Inflammatory macrophage treated with lipopolysaccharide for 4 hours (primary cell): ENCODE measurements around the gene CCDC158.
"Not testable (repeated sequence)": the region's sequence is repeated elsewhere in the genome, so short reads cannot be mapped to it uniquely, and the experiment has no call there.

ENCODE experiments used
- DNase-seq: peaks from one replicate; pipeline ENCODE4 v3.0.0-alpha.2; 2020

Gene CCDC158

DNA sequence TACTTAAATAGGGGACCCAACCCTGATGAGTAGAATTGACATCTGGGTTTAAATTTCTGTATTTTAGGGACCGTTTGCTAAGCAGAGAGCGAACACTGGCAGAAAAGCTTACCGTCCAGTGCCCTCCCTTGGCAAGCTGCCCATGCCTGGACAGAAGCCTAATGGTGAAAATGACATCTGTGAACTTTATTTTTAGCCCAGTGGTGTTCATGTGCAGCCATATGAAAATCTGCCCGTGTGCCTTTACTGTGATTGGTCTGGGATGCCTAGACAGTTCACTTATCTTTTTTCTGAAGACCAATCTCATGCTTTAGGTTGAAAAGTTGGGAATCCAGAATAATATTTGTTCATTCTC is 113.3 kb downstream of the CCDC158 start:
- no peak for DNase-seq

DNA sequence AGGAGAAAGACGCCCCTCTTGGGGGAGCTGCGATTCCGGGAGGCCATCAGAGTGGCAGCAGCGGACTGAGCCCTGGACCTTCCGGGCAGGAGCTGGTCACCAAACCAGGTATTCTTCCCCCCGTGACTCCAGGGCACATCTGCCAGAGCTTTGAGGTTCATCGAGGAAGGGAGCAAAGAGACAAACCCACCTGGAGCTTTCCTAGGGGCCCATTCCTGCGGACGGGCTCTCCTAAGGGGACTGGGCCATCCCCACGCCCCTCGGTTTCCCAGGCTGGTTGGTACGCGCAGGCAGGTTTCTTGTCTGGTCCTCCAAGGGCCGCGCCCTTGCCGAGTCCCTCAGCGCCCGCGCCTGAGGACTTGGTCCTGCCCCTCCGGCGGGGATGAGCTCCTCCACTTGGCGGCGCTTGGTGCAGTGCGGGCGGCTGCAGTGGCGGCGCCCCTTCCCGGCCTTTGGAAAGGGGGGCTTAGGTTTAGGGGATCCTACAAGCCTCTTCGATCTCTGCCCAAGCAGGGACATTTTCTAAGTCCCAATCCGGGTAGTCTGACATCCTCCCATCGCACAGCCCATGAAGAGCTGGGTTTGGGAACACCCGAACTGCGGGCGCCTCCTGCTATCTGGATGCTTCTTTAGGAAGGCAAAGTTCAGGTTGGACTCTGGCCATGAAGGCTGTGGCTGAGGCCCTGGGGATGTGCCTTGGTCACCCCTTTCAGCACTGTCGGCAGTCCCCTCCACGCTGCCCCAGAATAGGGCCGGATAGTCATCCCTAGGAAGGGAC is 113.9 kb downstream of the CCDC158 start:
- peak; percentile 61 for DNase-seq

DNA sequence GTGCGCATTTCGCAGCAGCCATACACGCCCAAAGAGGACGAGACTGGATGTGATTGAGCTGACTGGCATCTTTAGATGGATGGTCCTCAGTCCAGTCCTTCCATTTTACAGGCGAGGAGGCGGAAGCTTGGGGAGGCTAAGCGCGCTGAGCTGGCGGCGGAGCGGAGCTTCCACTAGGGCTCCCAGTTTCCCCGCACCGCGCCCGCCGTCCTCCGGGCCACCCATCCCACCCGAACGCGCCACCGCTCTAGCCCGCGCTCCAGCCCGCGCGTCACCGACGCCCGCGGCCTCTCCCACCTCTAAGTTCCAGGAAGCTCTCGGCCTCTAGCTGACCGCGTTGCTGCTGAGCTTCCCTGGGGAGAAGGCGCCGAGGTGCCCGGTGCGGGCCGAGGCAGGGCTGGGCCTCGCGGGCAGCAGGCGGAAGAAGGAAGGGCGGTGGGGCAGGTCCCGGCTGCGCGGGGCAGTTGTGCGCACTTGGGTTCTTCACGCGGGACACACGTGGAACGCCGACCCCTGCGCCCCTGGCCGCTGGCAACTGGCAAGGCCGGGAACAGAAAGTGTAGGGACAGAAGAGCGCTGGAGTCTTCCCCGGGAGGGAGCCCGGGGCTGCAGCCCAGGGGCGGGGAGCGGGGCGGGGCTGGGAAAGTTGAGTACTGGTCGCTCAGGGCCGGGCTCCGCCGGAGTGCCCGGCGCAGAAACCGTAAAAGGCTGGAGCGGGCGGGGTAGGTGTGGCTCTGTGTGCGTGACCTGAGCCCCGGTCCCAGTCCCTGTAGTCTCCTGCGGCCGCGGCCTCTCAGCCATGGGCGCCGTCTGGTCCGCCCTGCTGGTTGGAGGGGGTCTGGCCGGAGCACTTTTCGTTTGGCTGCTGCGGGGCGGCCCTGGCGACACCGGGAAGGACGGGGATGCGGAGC is 114.7 kb downstream of the CCDC158 start, which contains the start of gene STBD1:
Gene STBD1, plus strand, starts transcription at position 763 of the 911 bp plus-strand sequence. Its CDS starts 37 bp downstream, at position 800.
- DNase-seq = peak; percentile 68

DNA sequence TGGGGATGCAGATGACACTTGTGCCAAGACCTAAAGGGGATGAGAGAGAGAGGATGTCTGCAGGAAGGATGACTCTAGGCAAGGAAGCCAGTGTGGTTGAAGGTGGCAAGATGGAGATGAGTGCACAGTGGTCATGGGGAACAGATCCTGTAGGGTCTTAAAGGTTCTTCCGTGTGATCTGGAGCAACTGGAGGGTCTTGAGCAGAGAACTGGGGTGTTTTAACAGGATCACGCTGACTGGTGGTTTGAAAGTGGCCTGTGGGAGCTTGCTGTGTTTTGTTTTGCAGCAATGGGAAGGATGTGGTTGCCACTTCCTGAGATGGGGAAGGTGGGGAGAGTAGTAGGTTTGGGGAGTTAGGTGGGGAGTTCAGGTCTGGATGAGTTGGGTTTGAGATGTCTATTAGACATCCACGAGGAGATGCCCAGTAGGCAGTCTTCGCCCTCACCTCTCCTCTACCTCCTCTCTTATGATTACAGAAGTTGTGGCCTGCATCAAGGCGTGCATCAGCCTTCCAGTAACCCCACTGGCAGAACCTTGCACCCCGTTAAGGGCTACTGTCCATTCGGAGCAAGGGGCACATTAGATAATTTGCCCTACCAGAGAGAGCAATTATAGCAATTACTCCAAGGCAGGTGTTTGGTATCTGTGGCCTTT is 115.8 kb downstream of the CCDC158 start:
- no peak for DNase-seq

DNA sequence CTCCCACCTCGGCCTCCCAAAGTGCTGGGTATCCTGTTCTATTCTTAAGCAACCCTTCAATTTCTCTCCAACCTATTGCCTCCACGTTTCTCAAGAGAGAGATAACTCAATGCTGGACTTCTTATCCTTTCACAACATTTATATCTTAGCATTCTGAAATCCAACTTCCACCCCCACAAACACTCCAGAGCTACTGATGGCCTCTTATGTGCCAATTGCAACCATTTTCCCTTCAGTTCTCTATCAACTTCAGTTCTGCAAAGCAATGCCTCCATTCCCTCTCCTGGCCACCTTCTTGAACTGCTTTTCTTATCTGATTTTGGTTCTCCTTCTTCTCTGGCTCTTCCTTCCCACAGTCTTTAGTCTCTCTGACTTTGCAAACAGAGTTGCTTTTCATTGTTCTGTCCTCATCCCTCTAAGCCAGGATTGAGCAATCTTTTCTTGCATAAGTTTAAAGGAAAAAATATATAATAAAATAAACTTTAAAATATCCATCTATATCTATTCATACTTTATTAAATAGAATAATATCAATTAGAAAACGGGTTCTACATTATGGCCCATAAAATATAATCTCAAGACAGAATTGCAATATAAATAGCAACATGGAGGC is 118.0 kb downstream of the CCDC158 start:
- DNase-seq = peak; percentile 95

DNA sequence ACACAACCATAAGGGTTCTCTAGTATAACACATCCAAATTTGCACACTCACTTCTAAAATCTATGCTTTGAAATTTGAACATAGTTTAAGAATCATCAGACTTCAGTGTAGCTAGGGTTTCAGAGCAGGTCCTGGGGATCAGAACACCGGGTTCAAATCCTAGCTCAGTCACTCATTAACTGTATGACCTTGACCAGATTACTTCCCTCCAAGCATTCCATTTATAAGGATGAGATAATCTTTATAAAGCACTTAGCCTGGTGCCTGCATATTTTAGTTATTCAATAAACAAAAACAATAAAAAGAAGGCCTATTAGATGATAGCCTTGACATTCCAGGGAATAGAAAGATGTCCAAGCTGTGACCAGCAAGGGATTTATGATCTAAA is 119.2 kb downstream of the CCDC158 start:
- no peak for DNase-seq

DNA sequence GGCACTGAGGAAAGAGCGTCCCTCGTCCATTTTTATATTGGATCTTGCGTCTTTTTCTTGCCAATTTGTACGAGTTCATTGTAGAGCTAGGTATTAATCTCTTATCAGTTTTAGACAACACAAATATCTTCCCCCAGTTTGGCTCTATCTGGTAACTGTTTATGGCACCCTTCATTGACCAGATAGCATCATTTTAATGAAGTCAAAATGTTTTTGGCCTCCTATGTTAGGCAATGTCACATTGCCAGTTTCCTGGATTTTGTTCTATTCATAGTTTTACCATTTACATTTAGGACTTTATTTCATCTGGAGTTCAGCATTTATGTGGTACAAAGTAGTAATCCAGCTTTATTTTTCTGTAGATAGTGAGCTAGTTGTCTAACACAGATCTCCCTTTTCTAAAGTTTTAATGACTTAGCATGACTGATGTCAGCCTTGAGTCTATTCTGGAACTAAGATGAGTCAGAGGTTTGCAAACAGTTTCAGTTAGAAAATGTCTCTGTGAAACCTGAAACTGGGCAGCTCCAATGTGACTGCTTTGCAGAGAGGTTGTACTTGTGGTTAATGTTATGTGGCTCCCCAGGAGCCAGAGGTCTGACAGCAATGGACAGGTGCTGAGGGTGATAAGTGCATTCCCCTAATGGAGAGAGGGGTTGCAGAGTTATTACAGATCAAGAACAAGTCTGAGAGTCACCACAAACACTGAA is 119.7 kb downstream of the CCDC158 start:
- DNase-seq = peak; percentile 91

DNA sequence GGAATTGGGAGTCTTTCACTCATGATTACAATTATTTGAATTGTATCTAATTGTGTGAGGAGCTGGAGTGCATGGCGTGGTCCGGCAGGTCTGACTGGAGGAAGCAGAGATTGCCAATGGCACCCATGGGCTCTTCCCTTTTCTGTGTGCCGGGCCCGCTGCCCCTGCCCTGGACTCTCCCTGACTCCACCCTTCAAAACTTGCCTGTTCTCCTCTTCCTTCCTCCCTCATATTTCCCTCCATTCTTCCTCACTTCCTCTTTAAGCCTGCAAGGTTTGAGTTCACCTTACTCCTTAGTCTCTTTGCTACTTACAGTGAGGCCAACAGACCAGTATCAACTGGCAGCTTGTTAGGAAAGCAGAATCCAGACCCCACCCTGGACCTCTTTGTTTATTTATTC is 120.9 kb downstream of the CCDC158 start:
- peak; percentile 68 for DNase-seq

DNA sequence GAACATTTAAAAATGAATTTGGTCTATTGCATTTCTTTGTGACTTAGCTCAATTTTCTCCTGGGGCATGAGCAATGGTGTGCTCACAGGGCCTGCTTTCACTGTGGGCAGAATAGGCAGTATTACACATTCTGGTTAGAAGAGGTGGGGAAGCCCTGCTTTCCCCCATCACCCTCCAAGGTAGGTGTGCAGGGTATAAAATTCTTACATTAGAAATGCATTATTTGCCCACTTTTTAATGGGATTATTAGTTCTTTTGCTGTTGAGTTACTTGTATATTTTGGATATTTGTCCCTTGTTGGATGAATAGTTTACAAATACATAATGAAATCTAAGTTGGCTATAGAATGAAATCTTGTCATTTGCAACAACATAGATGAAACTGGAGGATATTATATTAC is 122.7 kb downstream of the CCDC158 start:
- no peak for DNase-seq

DNA sequence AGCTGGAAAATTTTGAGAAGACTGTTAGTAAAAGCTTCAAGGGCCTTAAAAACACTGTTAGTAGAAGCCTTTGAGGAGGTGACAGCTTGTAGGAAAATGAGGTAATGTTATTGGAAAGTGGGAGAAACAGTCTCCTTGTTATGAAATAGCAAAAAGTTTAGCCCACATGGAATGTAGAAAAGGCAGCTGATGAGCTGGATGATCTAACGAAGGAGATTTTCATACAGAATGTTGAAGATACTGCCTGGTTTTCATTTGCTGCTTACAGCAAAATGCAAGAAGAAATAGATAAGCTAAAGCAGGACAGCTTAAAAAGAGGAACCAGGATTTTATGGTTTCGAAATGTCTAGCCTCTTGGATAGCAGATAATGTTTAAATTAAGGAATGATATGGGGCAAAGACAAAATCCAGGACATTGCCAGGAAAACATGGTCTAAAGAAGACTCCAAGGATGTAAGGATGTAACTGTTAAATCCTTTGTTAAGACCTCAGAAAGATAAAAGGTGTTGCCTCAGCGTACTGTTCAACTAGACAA is 124.6 kb downstream of the CCDC158 start:
- DNase-seq = peak; percentile 67

DNA sequence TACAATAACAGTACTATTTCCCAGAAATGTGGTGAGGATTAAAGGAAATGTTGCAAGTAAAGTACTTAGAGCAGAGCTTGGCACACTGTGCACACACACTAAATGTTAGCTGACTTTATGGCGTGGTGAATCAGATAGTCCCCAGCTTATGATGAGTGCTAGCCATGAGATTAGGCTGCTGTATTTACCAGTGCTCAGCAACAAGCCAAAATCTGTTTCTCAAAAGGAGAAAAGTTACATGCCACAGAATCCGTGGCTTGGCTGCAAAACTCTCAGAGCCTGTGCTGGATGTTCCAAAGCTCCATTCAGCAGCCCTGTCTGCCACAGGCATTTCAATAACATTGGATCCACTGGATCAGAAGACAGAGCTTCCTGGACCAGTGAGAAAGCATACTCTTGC is 127.2 kb downstream of the CCDC158 start:
- DNase-seq = no peak

DNA sequence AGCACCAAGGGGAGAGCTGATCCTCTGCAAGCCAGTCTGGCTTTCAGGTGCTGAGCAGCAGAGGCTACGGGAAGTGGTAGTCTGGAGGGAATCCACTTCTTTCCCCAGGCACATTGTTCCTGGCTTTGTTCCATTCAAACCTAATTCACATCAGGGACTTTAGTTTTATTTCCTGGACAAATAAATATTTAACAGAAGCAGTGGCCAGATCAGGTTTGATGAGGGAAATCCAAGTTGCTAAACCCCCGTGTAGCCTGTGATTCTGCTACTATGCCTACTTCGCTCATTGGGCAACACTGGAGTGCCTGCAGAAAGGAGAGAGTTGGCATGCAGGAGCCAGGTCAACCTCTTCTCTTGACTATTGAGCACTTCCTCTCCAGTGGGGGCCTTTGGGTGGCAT is 128.2 kb downstream of the CCDC158 start:
- no peak for DNase-seq

DNA sequence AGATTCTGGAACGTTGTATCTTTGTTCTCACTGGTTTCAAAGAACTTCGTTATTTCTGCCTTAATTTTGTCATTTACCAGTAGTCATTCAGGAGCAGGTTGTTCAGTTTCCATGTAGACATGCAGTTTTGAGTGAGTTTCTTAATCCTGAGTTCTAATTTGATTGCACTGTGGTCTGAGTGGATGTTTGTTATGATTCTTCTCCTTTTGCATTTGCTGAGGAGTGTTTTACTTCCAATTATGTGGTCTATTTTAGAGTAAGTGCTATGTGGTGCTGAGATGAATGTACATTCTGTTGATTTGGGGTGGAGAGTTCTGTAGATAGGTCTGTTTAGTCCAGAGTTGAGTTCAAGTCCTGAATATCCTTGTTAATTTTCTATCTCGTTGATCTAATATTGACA is 133.1 kb downstream of the CCDC158 start:
- not testable (repeated sequence) for DNase-seq

DNA sequence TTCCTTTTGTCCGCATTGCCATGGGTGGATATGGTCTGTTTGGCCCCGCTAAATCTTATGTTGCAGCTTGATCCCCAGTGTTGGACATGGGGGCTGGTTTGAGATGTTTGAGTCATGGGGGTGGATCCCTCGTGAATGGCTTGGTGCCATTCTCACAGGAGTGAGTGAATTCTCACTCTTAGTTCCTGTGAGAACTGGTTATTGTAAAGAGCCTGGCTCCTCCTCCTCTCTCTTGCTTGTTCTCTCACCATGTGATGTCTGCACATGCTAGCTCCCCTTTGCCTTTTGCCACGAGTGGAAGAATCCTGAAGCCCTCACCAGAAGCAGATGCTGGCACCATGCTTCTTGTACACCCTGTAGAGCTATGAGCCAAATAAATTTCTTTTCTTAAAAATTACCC is 137.0 kb downstream of the CCDC158 start:
- no peak for DNase-seq

DNA sequence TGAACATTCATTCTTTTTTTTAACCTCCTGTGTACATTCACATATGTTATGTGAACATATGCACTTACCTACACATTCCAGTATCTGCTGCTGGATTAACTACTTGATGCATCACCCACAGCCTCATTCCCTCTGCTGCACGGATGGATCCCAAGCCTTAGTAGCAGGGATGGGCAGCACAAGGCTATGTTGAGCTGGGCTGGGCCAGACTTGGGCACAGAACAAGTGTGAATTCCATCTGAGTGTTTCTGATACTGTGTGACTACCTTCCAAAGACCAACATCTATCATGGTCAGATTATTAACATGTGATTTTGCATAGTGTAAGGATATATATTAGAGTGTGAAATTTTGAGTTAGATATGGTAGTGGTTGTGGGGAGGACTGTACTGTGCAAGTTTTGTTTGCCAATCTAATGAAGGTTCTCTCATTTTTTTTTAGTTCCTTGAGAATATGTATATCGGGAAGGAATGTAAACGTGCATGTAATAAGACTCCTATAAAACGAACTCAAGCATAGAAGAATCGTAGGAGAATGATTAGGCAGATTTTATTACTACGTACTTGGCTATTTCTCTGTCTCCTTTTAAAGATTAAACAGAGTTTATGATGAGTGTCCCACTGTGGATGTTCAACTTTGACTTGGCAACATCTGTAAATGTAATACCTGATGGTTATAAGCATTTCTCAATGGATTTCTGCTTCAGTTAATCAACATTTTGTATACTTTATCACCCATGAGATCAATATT is 137.8 kb downstream of the CCDC158 start:
- no peak for DNase-seq

DNA sequence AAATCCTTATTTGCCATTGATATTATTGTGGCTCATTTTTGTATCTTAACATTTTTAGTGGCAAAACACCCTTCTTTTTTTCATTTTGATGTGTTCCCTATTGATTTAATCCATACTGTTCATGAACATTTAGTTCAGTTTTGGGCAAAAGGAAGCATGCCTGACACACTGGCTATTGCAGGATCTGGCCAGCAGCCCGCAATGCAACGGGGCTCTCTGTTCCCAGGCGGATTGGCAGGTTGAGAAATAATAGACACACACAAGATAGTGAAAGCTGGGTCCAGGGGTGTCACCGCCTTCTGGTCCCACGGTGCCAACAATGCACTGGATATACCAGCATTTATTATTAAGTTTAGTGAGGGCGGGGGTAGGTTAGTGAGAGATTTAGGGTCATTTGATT is 139.3 kb downstream of the CCDC158 start:
- DNase-seq = not testable (repeated sequence)

DNA sequence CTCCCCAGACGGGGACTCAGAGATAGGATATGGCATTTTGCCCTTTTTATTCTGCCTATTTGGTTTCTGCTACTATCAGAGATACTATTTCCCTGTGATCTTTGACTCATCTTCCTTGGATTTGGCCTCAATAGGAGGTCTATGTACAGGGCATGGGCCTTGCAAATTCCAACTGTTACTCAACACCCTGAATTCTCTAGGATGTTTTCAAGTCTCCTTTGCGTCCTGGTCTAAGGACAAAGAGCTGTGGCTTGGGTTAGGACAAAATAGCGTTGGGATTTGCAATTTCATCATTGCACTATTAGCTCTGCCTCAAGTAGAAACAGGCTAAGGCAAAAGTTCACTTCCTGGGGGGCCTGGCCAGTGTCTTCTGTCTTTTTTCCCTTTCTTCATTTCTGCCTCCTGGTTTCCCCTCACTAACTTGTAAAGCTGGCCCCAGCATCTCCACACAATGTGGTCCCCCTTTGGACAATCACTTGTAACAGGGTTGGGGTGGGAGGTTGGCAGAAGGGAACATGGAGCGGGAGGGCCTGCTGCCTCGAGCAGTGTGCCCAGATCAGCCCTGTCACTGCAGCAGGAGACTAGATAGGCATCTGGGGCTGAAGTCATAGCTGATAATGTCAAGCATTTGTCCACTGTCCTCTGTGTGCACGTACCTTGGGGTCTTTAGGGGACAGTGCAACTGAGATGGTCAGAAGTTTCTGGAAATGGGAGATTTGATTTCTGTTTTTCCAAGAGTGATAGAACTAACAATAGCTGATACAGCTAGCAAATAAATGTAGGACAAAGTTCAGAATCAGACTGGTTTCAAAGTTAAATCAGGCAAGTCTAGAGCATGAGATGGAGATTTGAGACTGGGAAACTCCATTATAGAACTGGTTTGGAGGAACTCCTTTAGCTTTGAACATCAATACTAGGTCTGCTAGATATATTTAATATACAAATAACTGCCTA is 140.2 kb downstream of the CCDC158 start:
- no peak for DNase-seq

DNA sequence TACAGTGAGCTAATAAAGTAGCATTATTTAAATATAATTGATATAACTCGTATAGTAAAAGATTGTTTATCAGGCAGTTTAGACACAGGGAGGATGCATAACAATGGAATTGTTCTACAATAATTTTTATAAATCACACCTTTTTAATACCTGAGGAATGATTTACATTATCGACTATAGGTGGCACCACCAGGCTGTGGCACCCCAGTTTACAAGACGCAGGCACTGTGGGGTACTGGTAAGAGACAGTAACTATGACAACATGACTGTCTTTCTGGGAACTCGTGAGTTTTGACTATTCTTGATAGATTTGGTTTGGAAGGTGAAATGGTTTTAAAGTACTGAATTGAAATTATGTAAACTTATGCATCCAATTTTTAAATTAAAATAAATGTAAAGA is 141.5 kb downstream of the CCDC158 start:
- no peak for DNase-seq

DNA sequence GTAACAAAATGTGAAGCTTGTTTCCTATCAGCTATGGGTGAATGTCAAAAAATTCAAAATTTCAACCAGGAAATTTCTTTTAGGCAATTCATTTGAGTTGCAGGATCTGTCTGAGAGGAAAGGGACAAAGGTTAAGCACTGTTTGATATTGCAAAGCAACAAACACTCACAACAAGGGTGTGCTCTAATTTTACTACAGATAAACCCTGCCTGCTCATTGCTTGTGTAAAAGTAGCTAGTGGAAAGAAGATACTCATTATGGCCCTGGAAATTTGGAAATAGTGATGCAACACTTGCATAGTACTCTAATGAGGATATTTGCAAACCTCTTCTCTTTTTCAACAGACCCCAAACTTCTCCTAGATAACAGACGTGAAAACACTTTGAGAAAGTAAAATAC is 142.4 kb downstream of the CCDC158 start:
- peak; percentile 39 for DNase-seq

DNA sequence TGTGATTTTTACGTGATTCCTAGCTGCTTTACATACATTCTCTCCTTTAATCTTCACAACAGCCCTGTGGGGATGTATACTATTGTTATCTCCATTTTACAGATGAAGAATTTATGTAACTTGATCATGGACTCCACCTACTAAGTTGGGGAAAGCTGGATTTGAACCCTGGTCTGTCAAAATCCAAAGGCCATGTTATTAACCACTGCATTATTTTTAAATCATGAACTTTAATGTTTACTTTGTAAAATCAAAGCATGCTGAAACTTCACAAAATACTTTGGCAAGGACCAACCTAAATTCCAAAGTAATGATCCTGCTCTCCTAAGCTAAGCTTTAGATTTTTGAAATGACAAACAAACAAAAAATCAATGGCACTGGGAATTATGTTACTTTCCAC is 143.3 kb downstream of the CCDC158 start:
- DNase-seq = no peak
